Ovary (tissue), 9 donors: ENCODE results near the gene PMPCA. TPM values are rescaled to one million over a fixed set of nuclear protein-coding genes. Genes with fewer than 3 reads are reported as not detected.

Experiments
- DNase-seq, 5 donors: peaks; one replicate each; pipeline ENCODE4 v3.0.0-alpha.2; 2019 to 2020
- H3K27ac ChIP-seq, 2 donors: fragments of 200-600 bp; one replicate each; pipeline versions ENCODE4 v1.5.1 to v1.8.0; 2019 to 2022
- H3K27me3 ChIP-seq: fragments of 200-600 bp; one replicate; pipeline ENCODE4 v1.8.0; 2022
- H3K36me3 ChIP-seq: fragments of 200-600 bp; sonication (generic); one replicate; pipeline ENCODE4 v1.5.1; 2019
- H3K4me1 ChIP-seq: one replicate; pipeline ENCODE4 v1.8.1; 2013; ENCODE audit warnings: mild to moderate bottlenecking, moderate library complexity; ENCODE audit not compliant: insufficient read depth
- H3K4me3 ChIP-seq: fragments of 200-600 bp; sonication (generic); one replicate; pipeline ENCODE4 v1.5.1; 2017
- H3K9me3 ChIP-seq, 2 donors: fragments of 200-600 bp in 1 of 2; sonication (generic) in 1 of 2; one replicate each; pipeline versions ENCODE4 v1.5.1 to v1.8.1; 2013 to 2019; ENCODE audit warnings: mild to moderate bottlenecking in 1 of 2, moderate library complexity in 1 of 2
- EP300 ChIP-seq: sonication (generic); formaldehyde crosslinking; IDR thresholded peaks from one replicate; pipeline ENCODE4 v1.6.1; 2017; ENCODE audit warnings: antibody characterized with exemption
- POLR2A ChIP-seq: fragments of 450-650 bp; IDR thresholded peaks from one replicate; pipeline ENCODE4 v1.6.1; 2017; ENCODE audit warnings: antibody characterized with exemption, mild to moderate bottlenecking, moderate library complexity
- WGBS, 3 donors: extraction: QIAGEN DNeasy Blood & Tissue Kit in 1 of 3; methylation state at CpG; one replicate each; pipeline versions ENCODE4 v1.1.5 to v1.1.7; 2013 to 2017; 5-methylcytosine and 5-hydroxymethylcytosine counted together
- intact Hi-C, 4 donors: fragments of 100-400 bp; cut with DNase I; formaldehyde crosslinking; loops; one replicate each; pipeline versions ENCODE4 v1.11.0 to v1.15.1; 2022 to 2023
- polyA plus RNA-seq, 2 donors: library from polyadenylated mRNA; stranded (reverse); fragments of 200-250 nt in 1 of 2; fragments of 350-450 nt in 1 of 2; fragmentation: Illumina TruSeq in 1 of 2; extraction: RNeasy Lipid Tissue Mini Kit (QIAGEN cat#74804) in 1 of 2; gene quantifications; one replicate each; pipeline ENCODE4 v1.2.3, GENCODE V29; 2013 to 2014
- total RNA-seq, 7 donors: library from RNA; depleted of rRNA in 2 of 7; stranded (reverse); fragments of >200 nt in 2 of 7; fragmentation: NEBNext Ultra II Directional in 3 of 7; extraction: Animal tissue kit (Norgen Biotek cat#: 25700) in 3 of 7; gene quantifications; one replicate each; pipeline versions ENCODE4 v1.1.0 to v1.2.4, GENCODE V29; 2016 to 2023
- TF ChIP-seq, protein P1 (sequence below), 3 donors: fragments of 450-650 bp in 2 of 3; fragments of 200-600 bp in 1 of 3; IDR thresholded peaks; one replicate each; pipeline versions ENCODE4 v1.5.1 to v1.8.0; 2016 to 2022; ENCODE audit warnings: antibody characterized with exemption in 3 of 3, mild to moderate bottlenecking in 1 of 3
- donor health status: DM: no; HTN: no; CAD: no; lungs with moderate emphysema.
- donor health status: DM: no; HTN: no; CAD: no.
- donor health status: Bipolar disorder and iron deficiency.
- donor health status: DM: yes; HTN: yes; CAD: no.
- donor health status: DM: no; HTN: no; CAD: no.
- donor health status: DM: yes; HTN: yes; CAD: no.

The PMPCA gene
- total and polyA plus RNA-seq, 9 donors, result 18.7 to 82.4 (median 40.1) TPM

DNA sequence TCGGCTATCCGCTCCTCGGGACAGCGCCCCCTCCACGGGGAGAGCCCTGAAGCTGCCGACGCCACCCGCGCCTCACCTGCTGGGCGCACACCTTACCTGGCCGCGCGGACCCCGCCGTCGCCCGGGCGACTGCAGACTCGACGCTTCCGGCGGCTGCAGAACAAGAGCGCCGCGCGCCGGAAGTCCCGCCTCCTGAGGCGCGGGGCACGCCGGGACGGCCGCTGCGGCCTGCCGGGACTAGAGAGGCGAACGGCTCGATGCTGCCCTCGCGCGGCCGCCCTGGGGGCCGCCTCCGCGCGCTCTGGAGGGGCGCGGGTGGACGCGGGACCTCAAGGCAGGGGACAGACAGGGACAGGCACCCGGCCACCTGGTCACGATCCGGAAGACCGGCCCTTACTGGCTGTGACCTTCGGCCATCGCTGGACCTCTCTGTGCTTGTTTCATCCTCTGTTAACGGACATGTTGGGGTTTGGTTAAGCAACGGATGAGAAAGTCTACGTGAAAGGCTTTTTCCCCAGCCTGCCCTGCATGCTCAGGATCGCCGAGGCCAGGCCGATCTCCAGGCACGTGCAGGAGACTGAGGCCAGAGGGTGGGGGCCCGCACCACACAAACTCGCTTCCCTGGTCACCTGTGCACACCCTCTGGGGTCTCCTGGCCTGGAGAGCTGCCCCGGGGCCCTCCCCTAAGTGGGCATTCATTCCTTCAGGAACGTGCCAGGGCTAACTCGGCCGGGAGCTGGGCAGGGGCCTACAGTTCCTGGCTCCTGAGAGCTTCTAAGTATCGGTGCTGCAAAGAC lies 10.2 kb upstream of the PMPCA start, which contains the start of gene SNAPC4:
TSS of gene SNAPC4 (minus strand) at position 133 of the 797 bp plus-strand sequence. CDS start 1,742 bp downstream, outside the sequence.
- Histone ChIP-seq H3K36me3 (no peaks in the 10 kb centered on the region), H3K27ac (no peak within 1 kb of the TSS), H3K27me3 (no peaks in the 10 kb centered on the region), H3K9me3 (no peaks in the 10 kb centered on the region), H3K4me3 (peak within 1 kb of the TSS; percentile 89), H3K4me1 (peaks cover 13% of the 10 kb centered on the region)
- DNase-seq, result peak; percentile 78 to 92 (median 86)
- WGBS, 3 donors, result 3 to 17% (median 3%) methylated on average over 22 to 71 of the region's 71 CpGs
- no peak for TF ChIP-seq POLR2A
- TF ChIP-seq, protein P1, sequence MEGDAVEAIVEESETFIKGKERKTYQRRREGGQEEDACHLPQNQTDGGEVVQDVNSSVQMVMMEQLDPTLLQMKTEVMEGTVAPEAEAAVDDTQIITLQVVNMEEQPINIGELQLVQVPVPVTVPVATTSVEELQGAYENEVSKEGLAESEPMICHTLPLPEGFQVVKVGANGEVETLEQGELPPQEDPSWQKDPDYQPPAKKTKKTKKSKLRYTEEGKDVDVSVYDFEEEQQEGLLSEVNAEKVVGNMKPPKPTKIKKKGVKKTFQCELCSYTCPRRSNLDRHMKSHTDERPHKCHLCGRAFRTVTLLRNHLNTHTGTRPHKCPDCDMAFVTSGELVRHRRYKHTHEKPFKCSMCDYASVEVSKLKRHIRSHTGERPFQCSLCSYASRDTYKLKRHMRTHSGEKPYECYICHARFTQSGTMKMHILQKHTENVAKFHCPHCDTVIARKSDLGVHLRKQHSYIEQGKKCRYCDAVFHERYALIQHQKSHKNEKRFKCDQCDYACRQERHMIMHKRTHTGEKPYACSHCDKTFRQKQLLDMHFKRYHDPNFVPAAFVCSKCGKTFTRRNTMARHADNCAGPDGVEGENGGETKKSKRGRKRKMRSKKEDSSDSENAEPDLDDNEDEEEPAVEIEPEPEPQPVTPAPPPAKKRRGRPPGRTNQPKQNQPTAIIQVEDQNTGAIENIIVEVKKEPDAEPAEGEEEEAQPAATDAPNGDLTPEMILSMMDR (IDR thresholded peaks at IDR 0.05), result peak; percentile 90 to 96 (median 92)
- intact Hi-C loops, result loop anchor here in 2 of 4 donors (2.0 to 5.0 kb wide), 2 partner anchors 88 to 89 kb away; no protein-coding TSS in a partner anchor

- Histone ChIP-seq H3K36me3 (no peaks in the 10 kb centered on the region), H3K4me1 (peaks cover 13% of the 10 kb centered on the region)
- intact Hi-C loops, result loop anchor here in 2 of 4 donors (2.0 to 5.0 kb wide), 2 partner anchors 89 to 91 kb away; no protein-coding TSS in a partner anchor
Observed at GRCh38 chr9:136401173-136401922, 9.1 kb upstream of the PMPCA start.

GRCh38 chr9:136402067-136402466 lies 8.4 kb upstream of the PMPCA start:
- DNase-seq, result no peak
- no peaks in the 10 kb centered on the region for H3K27me3 ChIP-seq
- 48 to 52% (median 51%) methylated on average over 13 of the region's 13 CpGs for WGBS, 3 donors
- no peaks in the 10 kb centered on the region for H3K36me3 ChIP-seq
- H3K9me3 ChIP-seq, result no peaks in the 10 kb centered on the region
- intact Hi-C loops, result loop anchor here in 1 of 4 donors (5.0 kb wide), 1 partner anchor 90 kb away; no protein-coding TSS in a partner anchor
- TF ChIP-seq, protein P1 (IDR thresholded peaks at IDR 0.05), result no peak
- TF ChIP-seq POLR2A, result no peak
- TF ChIP-seq EP300, result no peak
- no peak overlapping the region for H3K4me3 ChIP-seq
- H3K27ac ChIP-seq, result no peak overlapping the region
- H3K4me1 ChIP-seq, result peaks cover 13% of the 10 kb centered on the region

More at GRCh38 chr9:136401173-136401922, 9.1 kb upstream of the PMPCA start:
- DNase-seq, result no peak
- no peaks in the 10 kb centered on the region for H3K9me3 ChIP-seq
- H3K4me3 ChIP-seq, result no peak overlapping the region
- H3K27ac ChIP-seq, result no peak overlapping the region
- TF ChIP-seq POLR2A (no peak), EP300 (no peak)
- TF ChIP-seq, protein P1 (IDR thresholded peaks at IDR 0.05), result no peak
- WGBS, 3 donors, result 85 to 89% (median 88%) methylated on average over 18 of the region's 18 CpGs
- H3K27me3 ChIP-seq, result no peaks in the 10 kb centered on the region

GRCh38 chr9:136403538-136403914 lies 6.9 kb upstream of the PMPCA start:
- no peak for DNase-seq
- peaks cover 13% of the 10 kb centered on the region for H3K4me1 ChIP-seq
- TF ChIP-seq EP300 (no peak), POLR2A (no peak)
- TF ChIP-seq, protein P1 (IDR thresholded peaks at IDR 0.05), result no peak
- H3K27me3 ChIP-seq, result no peaks in the 10 kb centered on the region
- H3K36me3 ChIP-seq, result no peaks in the 10 kb centered on the region
- no peaks in the 10 kb centered on the region for H3K9me3 ChIP-seq
- H3K4me3 ChIP-seq, result no peak overlapping the region
- no peak overlapping the region for H3K27ac ChIP-seq
- 85 to 89% (median 87%) methylated on average over 5 of the region's 5 CpGs for WGBS, 3 donors
- intact Hi-C loops, result loop anchor here in 1 of 4 donors (5.0 kb wide), 1 partner anchor 91 kb away; no protein-coding TSS in a partner anchor
